ENCODE results near the gene PEX6. TPM values are rescaled to one million over a fixed set of nuclear protein-coding genes. Genes with fewer than 3 reads are reported as not detected.
A peak's percentile ranks its signal among the peaks of the same experiment; 100 is the strongest.

PEX6 gene
- total RNA-seq, 1 experiment from 2014 or later = 15.6 TPM

DNA sequence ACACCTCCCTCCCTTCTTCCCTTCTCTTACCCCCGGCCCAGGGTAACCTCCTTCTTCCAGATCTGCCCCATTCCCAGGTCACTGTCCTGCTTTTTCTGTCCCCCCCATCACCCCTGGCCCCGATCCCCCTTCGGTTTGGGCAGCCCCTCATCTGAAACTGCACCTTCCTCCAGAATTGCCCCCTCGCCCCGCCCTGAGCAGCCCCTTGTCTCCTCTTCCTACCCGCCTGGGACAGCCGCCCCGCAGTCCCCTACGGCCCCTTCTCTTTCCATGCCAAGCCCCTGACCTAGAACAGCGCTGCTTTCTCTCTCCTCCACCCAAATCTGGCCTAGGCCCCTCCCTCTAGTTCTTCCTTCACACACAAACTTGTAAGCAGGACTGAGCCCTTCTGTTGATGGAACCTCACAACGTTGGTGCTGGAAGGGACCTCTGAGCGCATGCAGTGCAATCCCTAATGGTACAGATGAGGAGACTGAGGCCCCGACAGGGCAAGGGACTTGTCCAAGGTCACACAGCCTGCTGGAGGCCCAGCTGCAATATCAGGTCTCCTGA, 6.0 kb upstream of the PEX6 start:
- H3K79me1 ChIP-seq (ENCODE audit: insufficient read depth, low read depth, low read length, poor library complexity, severe bottlenecking) = peaks cover 4% of the 10 kb centered on the region
- no peak overlapping the region for H4K8ac ChIP-seq (replicated peaks; ENCODE audit: insufficient read length, low read depth, low read length)
- no peaks in the 10 kb centered on the region for H4K20me1 ChIP-seq (ENCODE audit: control insufficient read depth, insufficient read depth, insufficient read length)
- no peak overlapping the region for H2AFZ ChIP-seq (ENCODE audit: low read length)
- WGBS (ENCODE audit: extremely low coverage, insufficient read length, low lambda C conversion rate) = no CpG with 5 or more reads among the region's 13 CpGs
- TF ChIP-seq, protein P1, sequence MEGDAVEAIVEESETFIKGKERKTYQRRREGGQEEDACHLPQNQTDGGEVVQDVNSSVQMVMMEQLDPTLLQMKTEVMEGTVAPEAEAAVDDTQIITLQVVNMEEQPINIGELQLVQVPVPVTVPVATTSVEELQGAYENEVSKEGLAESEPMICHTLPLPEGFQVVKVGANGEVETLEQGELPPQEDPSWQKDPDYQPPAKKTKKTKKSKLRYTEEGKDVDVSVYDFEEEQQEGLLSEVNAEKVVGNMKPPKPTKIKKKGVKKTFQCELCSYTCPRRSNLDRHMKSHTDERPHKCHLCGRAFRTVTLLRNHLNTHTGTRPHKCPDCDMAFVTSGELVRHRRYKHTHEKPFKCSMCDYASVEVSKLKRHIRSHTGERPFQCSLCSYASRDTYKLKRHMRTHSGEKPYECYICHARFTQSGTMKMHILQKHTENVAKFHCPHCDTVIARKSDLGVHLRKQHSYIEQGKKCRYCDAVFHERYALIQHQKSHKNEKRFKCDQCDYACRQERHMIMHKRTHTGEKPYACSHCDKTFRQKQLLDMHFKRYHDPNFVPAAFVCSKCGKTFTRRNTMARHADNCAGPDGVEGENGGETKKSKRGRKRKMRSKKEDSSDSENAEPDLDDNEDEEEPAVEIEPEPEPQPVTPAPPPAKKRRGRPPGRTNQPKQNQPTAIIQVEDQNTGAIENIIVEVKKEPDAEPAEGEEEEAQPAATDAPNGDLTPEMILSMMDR (conservative IDR thresholded peaks at IDR 0.05) = no peak
- Mint-ChIP-seq H3K4me1 (peaks cover 20 to 29% of the 10 kb centered on the region in 2 experiments), H3K36me3 (ENCODE audit: insufficient read depth in 1 of 3, low read depth in 3 of 3) (peaks cover 8 to 23% (median 16%) of the 10 kb centered on the region in 3 experiments), H3K9me3 (no peaks in the 10 kb centered on the region), H3K4me3 (peak overlapping the region; percentile 77 to 83), H3K27ac (no peak overlapping the region; a peak in 1 of 7 replicates), H3K27me3 (ENCODE audit: low read depth) (no peaks in the 10 kb centered on the region)
- H2BK5ac ChIP-seq (ENCODE audit: insufficient read length, low read length) = no peak overlapping the region
- H2AK5ac ChIP-seq (ENCODE audit: insufficient read length, low read length) = no peak overlapping the region
- no peak overlapping the region for H3K27ac ChIP-seq (ENCODE audit: insufficient read length, low read depth, low read length)
- H2BK15ac ChIP-seq (ENCODE audit: low read depth, low read length) = no peak overlapping the region
- no peak overlapping the region; the same call in 1 of the 2 replicates for H3K14ac ChIP-seq (ENCODE audit: insufficient read depth, low read length)
- no peak for DNase-seq
- no peak overlapping the region for H3T11ph ChIP-seq (ENCODE audit: low read length)
- H3K23me2 ChIP-seq (ENCODE audit: insufficient read length, low read depth, low read length, poor library complexity, severe bottlenecking) = peaks cover 6% of the 10 kb centered on the region
- H3K4me2 ChIP-seq (ENCODE audit: insufficient read depth, insufficient read length, low read length) = peak overlapping the region; percentile 61
- no peaks in the 10 kb centered on the region for H3K27me3 ChIP-seq (ENCODE audit: insufficient read depth, low read length)
- no peak overlapping the region for H3K23ac ChIP-seq (ENCODE audit: insufficient read length, low read depth, low read length)
- H3K9me3 ChIP-seq (ENCODE audit: control insufficient read depth, low read depth, low read length) = no peaks in the 10 kb centered on the region
- no peak overlapping the region for H2BK12ac ChIP-seq (ENCODE audit: insufficient read length, low read depth, low read length)
- H2BK120ac ChIP-seq (ENCODE audit: low read depth, low read length, poor library complexity, severe bottlenecking) = no peak overlapping the region
- no peak overlapping the region for H4K5ac ChIP-seq (ENCODE audit: insufficient read length, low read depth, low read length)
- H3K4me1 ChIP-seq (ENCODE audit: insufficient read depth, low read length) = no peaks in the 10 kb centered on the region
- H2BK20ac ChIP-seq (ENCODE audit: low read depth, low read length, poor library complexity, severe bottlenecking) = no peak overlapping the region
- H3K4ac ChIP-seq (ENCODE audit: low read depth, low read length) = no peak overlapping the region
- H3K79me2 ChIP-seq (ENCODE audit: insufficient read depth, low read length) = no peaks in the 10 kb centered on the region; the same call in 1 of the 2 replicates
- H3K9ac ChIP-seq (ENCODE audit: extremely low read depth, insufficient read length, low read length) = peak overlapping the region; percentile 28
- no peak overlapping the region for H4K91ac ChIP-seq (ENCODE audit: insufficient read length, low read depth, low read length)
- H3K18ac ChIP-seq (ENCODE audit: insufficient read length, low read depth, low read length) = no peak overlapping the region
- no peak overlapping the region for H3K56ac ChIP-seq (ENCODE audit: insufficient read length, low read depth, low read length)
